ENCODE data around the gene FAM32A. TPM values are rescaled to one million over a fixed set of nuclear protein-coding genes. Genes with fewer than 3 reads are reported as not detected.

Gene FAM32A
- total and polyA plus RNA-seq, 2 experiments from 2014 or later: 154 to 209 TPM

DNA sequence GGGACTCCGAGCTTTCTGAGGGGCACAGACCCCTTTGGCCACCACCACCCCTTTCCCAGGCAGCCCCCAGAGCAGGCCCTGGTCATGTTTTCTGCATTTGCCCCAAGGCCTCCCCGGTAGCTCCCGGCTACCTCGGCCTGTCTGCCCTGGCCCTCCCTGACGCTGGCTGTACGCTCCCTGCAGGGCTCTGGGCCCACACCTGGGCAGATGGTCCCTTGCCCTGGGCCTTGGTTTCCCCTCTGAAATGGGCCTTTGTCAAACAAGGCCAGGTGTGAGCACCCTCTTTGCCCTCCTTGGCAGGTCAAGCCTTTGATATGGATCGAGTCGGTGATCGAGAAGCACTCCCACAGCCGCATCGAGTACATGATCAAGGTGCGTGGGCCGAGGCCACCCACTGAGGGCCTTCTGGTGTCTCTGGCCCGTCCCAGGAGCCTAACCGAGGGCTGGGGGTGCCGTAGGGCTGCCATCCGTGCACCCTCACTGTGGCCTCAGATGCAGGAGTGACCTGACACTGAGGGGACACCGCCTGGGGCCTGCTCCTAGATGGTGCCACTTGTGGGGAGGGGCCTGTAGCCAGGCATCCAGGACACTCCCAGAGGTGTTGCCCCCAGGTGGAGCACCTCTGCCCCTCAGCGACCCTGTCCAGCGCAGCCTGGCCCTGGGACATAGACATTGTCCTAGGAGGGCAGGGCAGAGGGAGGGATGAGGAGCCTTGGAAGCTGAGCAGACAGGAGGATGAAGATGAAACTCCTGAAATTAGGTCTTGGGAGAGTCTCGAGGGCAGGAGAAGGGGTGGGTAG lies 42.8 kb downstream of the FAM32A start:
- Histone ChIP-seq H3K4me1 (ENCODE audit: low read depth) (no peaks in the 10 kb centered on the region), H3K4me3 (no peak overlapping the region), H3K9me3 (ENCODE audit: low read depth) (no peaks in the 10 kb centered on the region), H3K36me3 (peaks cover 3% of the 10 kb centered on the region), H3K27ac (no peak overlapping the region), H3K27me3 (no peaks in the 10 kb centered on the region)
- TF ChIP-seq, protein P1, sequence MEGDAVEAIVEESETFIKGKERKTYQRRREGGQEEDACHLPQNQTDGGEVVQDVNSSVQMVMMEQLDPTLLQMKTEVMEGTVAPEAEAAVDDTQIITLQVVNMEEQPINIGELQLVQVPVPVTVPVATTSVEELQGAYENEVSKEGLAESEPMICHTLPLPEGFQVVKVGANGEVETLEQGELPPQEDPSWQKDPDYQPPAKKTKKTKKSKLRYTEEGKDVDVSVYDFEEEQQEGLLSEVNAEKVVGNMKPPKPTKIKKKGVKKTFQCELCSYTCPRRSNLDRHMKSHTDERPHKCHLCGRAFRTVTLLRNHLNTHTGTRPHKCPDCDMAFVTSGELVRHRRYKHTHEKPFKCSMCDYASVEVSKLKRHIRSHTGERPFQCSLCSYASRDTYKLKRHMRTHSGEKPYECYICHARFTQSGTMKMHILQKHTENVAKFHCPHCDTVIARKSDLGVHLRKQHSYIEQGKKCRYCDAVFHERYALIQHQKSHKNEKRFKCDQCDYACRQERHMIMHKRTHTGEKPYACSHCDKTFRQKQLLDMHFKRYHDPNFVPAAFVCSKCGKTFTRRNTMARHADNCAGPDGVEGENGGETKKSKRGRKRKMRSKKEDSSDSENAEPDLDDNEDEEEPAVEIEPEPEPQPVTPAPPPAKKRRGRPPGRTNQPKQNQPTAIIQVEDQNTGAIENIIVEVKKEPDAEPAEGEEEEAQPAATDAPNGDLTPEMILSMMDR (IDR thresholded peaks at IDR 0.05; ENCODE audit: low read depth, low read length): no peak
- DNase-seq (ENCODE audit: low read depth in 1 of 2, low spot score in 1 of 2): no peak

DNA sequence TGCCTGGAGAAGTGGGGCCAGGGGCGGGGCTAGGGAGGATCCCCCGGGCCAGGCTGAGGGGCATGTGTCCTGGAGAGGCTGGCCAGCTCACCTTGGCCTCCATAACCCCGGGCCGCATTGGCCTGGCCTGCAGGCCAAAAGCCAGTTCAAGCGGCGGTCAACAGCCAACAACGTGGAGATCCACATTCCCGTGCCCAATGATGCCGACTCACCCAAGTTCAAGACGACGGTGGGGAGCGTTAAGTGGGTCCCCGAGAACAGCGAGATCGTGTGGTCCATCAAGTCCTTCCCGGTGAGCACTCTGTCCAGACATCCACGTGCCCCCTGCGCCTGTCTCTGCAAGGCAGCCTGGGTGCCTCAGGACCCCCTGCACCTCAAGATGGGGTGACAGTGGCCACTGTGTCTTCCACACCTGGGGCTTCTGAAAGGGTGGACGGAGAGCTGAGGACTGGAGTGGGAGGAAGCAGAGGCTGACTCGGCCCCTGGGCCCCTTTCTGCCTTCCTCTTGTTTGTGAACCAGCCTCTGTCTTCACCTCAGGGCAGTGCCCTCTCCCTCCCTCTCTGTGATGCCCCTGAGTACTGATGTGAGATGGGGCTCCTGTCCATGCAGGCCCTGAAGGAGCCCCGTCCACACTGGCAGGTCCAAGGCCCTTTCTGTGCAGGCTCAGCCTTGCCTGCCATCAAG lies 43.6 kb downstream of the FAM32A start:
- no peak for DNase-seq (ENCODE audit: low read depth in 1 of 2, low spot score in 1 of 2)
- Histone ChIP-seq H3K4me1 (ENCODE audit: low read depth) (no peaks in the 10 kb centered on the region), H3K36me3 (peaks cover 3% of the 10 kb centered on the region), H3K9me3 (ENCODE audit: low read depth) (no peaks in the 10 kb centered on the region), H3K4me3 (no peak overlapping the region), H3K27ac (no peak overlapping the region), H3K27me3 (no peaks in the 10 kb centered on the region)
- TF ChIP-seq, protein P1 (IDR thresholded peaks at IDR 0.05; ENCODE audit: low read depth, low read length): no peak

GRCh38 chr19:16229322-16229641 lies 44.1 kb downstream of the FAM32A start:
- no peaks in the 10 kb centered on the region for H3K9me3 ChIP-seq (ENCODE audit: low read depth)
- no peaks in the 10 kb centered on the region for H3K4me1 ChIP-seq (ENCODE audit: low read depth)
- no peak for DNase-seq (ENCODE audit: low read depth in 1 of 2, low spot score in 1 of 2)
- peaks cover 3% of the 10 kb centered on the region for H3K36me3 ChIP-seq
- no peaks in the 10 kb centered on the region for H3K27me3 ChIP-seq
- no peak overlapping the region for H3K4me3 ChIP-seq
- TF ChIP-seq, protein P1 (IDR thresholded peaks at IDR 0.05; ENCODE audit: low read depth, low read length): no peak
- H3K27ac ChIP-seq: no peak overlapping the region

DNA sequence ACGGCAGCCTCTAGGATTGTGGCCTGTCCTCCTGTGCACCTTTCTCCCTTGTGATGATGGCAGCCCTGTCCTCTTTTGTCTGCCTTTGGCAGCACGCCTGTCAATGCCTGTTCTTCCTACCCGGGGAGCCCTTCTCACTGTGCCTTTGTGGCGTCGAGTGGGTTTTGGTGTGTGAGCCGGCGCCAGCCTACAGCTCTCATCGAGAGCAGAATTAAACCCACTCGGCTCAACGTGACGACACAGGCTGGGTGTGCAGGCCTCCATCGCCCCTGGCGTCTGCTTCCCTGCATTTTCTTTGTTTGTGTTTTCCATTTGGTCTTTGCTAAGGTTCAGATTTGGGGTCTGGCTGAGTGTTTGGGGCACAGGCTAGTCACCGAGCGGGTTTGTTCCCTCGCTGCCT lies 46.9 kb downstream of the FAM32A start:
- H3K9me3 ChIP-seq (ENCODE audit: low read depth): no peaks in the 10 kb centered on the region
- H3K27me3 ChIP-seq: no peaks in the 10 kb centered on the region
- peaks cover 3% of the 10 kb centered on the region for H3K36me3 ChIP-seq
- TF ChIP-seq, protein P1 (IDR thresholded peaks at IDR 0.05; ENCODE audit: low read depth, low read length): no peak
- no peaks in the 10 kb centered on the region for H3K4me1 ChIP-seq (ENCODE audit: low read depth)
- no peak overlapping the region for H3K4me3 ChIP-seq
- H3K27ac ChIP-seq: no peak overlapping the region
- DNase-seq (ENCODE audit: low read depth in 1 of 2, low spot score in 1 of 2): no peak

DNA sequence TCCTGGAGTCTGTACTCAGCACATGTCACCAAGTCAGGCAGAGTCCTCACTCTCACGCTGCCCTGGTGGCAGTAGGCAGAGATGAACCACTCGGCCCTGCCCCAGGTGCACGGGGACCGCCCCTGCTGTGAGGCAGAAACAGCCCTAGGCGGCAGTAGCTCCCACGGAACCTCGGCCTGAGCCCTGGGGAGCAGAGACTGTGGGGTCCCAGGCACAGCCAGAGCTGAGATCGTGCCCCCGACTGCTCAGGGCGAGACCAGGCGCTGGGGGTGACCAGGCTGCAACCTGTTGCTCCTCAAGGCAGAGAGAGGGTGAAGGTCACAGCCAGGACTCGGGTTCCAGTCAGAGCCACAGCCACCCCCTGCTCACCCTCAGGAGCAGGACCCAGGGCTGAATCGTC lies 47.4 kb downstream of the FAM32A start:
- H3K4me3 ChIP-seq: no peak overlapping the region
- no peak for DNase-seq (ENCODE audit: low read depth in 1 of 2, low spot score in 1 of 2)
- H3K36me3 ChIP-seq: peaks cover 3% of the 10 kb centered on the region
- no peaks in the 10 kb centered on the region for H3K9me3 ChIP-seq (ENCODE audit: low read depth)
- TF ChIP-seq, protein P1 (IDR thresholded peaks at IDR 0.05; ENCODE audit: low read depth, low read length): no peak
- no peaks in the 10 kb centered on the region for H3K4me1 ChIP-seq (ENCODE audit: low read depth)
- no peak overlapping the region for H3K27ac ChIP-seq
- no peaks in the 10 kb centered on the region for H3K27me3 ChIP-seq
